Aorta (tissue), 5 donors: ENCODE data around the gene BDKRB2. TPM values are rescaled to one million over a fixed set of nuclear protein-coding genes. Genes with fewer than 3 reads are reported as not detected.

Experiments
- ATAC-seq: fragments of 200-7000 bp; cut with Tn5 transposase; one replicate; pipeline ENCODE4 v1.9.1; 2022; ENCODE audit warnings: moderate library complexity; ENCODE audit not compliant: low FRiP score
- DNase-seq, 2 donors: peaks; one replicate each; pipeline ENCODE4 v3.0.0-alpha.2; 2020
- H3K27ac ChIP-seq, 2 donors: one replicate each; pipeline ENCODE4 v1.5.1; 2013; ENCODE audit warnings: low read length in 2 of 2, mild to moderate bottlenecking in 2 of 2, moderate library complexity in 2 of 2, control low read depth in 1 of 2, inconsistent platforms in 1 of 2, low read depth in 1 of 2
- H3K27me3 ChIP-seq, 2 donors: one replicate each; pipeline ENCODE4 v1.6.1; 2013; ENCODE audit warnings: control low read depth in 1 of 2, low read length in 1 of 2, mild to moderate bottlenecking in 1 of 2, moderate library complexity in 1 of 2; ENCODE audit not compliant: insufficient read depth in 2 of 2, control insufficient read depth in 1 of 2
- H3K36me3 ChIP-seq, 2 donors: one replicate each; pipeline ENCODE4 v1.6.1; 2013; ENCODE audit warnings: control low read depth in 1 of 2, low read length in 1 of 2, mild to moderate bottlenecking in 1 of 2; ENCODE audit not compliant: insufficient read depth in 2 of 2, control insufficient read depth in 1 of 2
- H3K4me1 ChIP-seq, 2 donors: one replicate each; pipeline ENCODE4 v1.6.1; 2013; ENCODE audit warnings: low read length in 2 of 2, control low read depth in 1 of 2, mild to moderate bottlenecking in 1 of 2, moderate library complexity in 1 of 2; ENCODE audit not compliant: insufficient read depth in 2 of 2, control insufficient read depth in 1 of 2
- H3K4me3 ChIP-seq, 2 donors: one replicate each; pipeline ENCODE4 v1.5.1; 2013; ENCODE audit warnings: low read length in 2 of 2, control low read depth in 1 of 2, mild to moderate bottlenecking in 1 of 2
- H3K9me3 ChIP-seq: one replicate; pipeline ENCODE4 v1.6.1; 2013; ENCODE audit warnings: mild to moderate bottlenecking, low read length; ENCODE audit not compliant: control insufficient read depth
- WGBS, 2 donors: extraction: QIAGEN DNeasy Blood & Tissue Kit; methylation state at CpG; one replicate each; pipeline ENCODE4 v1.1.7; 2013; 5-methylcytosine and 5-hydroxymethylcytosine counted together
- intact Hi-C, 2 donors: fragments of 100-400 bp; cut with DNase I; formaldehyde crosslinking; loops; one replicate each; pipeline versions ENCODE4 v1.14.2 to v1.15.0; 2022
- polyA plus RNA-seq, 2 donors: library from polyadenylated mRNA; stranded (reverse); fragments of 200-250 nt; gene quantifications; one replicate each; pipeline ENCODE4 v1.2.3, GENCODE V29; 2013
- total RNA-seq, 2 donors: library from RNA; stranded (reverse); fragmentation: NEBNext Ultra II Directional; extraction: Animal tissue kit (Norgen Biotek cat#: 25700); gene quantifications; one replicate each; pipeline ENCODE4 v1.2.1, GENCODE V29; 2021
- donor health status: healthy with polysubstance abuse.
- donor health status: Bipolar disorder and iron deficiency.
- donor health status: DM: no; HTN: no; CAD: no.
- donor health status: DM: no; HTN: no; CAD: no.
- donor health status: DM: yes; HTN: yes; CAD: no.

BDKRB2 gene
- total and polyA plus RNA-seq, 4 donors: 5.2 to 12.2 TPM; not detected in 2

GRCh38 chr14:96256407-96256806 lies 51.8 kb downstream of the BDKRB2 start:
- DNase-seq: no peak
- H3K27ac ChIP-seq: no peak overlapping the region
- intact Hi-C loops: no loop called here
- H3K36me3 ChIP-seq: no peaks in the 10 kb centered on the region
- H3K9me3 ChIP-seq: no peaks in the 10 kb centered on the region
- ATAC-seq: no peak
- H3K4me3 ChIP-seq: no peak overlapping the region
- H3K4me1 ChIP-seq: no peaks in the 10 kb centered on the region
- no peaks in the 10 kb centered on the region for H3K27me3 ChIP-seq
- 69 to 72% methylated on average over 4 of the region's 4 CpGs for WGBS, 2 donors

- ATAC-seq (no peak), DNase-seq (no peak)
- 71 to 77% methylated on average over 8 of the region's 8 CpGs for WGBS, 2 donors
- no peaks in the 10 kb centered on the region for H3K36me3 ChIP-seq
- intact Hi-C loops: no loop called here
- H3K9me3 ChIP-seq: no peaks in the 10 kb centered on the region
- H3K4me3 ChIP-seq: no peak overlapping the region
- H3K4me1 ChIP-seq: no peaks in the 10 kb centered on the region
- no peak overlapping the region for H3K27ac ChIP-seq
- no peaks in the 10 kb centered on the region for H3K27me3 ChIP-seq
Observed at GRCh38 chr14:96257056-96257455, 52.4 kb downstream of the BDKRB2 start.

GRCh38 chr14:96257900-96258299 lies 53.3 kb downstream of the BDKRB2 start:
- Histone ChIP-seq H3K36me3 (no peaks in the 10 kb centered on the region), H3K27me3 (no peaks in the 10 kb centered on the region), H3K4me3 (no peak overlapping the region), H3K27ac (no peak overlapping the region), H3K9me3 (no peaks in the 10 kb centered on the region), H3K4me1 (no peaks in the 10 kb centered on the region)
- intact Hi-C loops: no loop called here
- ATAC-seq: no peak
- DNase-seq: no peak

GRCh38 chr14:96260341-96260821 lies 55.7 kb downstream of the BDKRB2 start:
- DNase-seq (no peak), ATAC-seq (no peak)
- H3K27ac ChIP-seq: no peak overlapping the region

GRCh38 chr14:96261053-96261452 lies 56.4 kb downstream of the BDKRB2 start:
- no peak overlapping the region for H3K4me3 ChIP-seq
- no peaks in the 10 kb centered on the region for H3K4me1 ChIP-seq
- ATAC-seq (no peak), DNase-seq (no peak)
- no peaks in the 10 kb centered on the region for H3K36me3 ChIP-seq
- H3K27me3 ChIP-seq: no peaks in the 10 kb centered on the region
- no peaks in the 10 kb centered on the region for H3K9me3 ChIP-seq
- intact Hi-C loops: no loop called here
- WGBS, 2 donors: 78 to 80% methylated on average over 5 of the region's 5 CpGs
- H3K27ac ChIP-seq: no peak overlapping the region

More at GRCh38 chr14:96260341-96260821, 55.7 kb downstream of the BDKRB2 start:
- H3K4me1 ChIP-seq: no peaks in the 10 kb centered on the region
- no peaks in the 10 kb centered on the region for H3K9me3 ChIP-seq
- intact Hi-C loops: no loop called here
- H3K4me3 ChIP-seq: no peak overlapping the region
- WGBS, 2 donors: 57 to 67% methylated on average over 2 of the region's 2 CpGs
- no peaks in the 10 kb centered on the region for H3K36me3 ChIP-seq
- no peaks in the 10 kb centered on the region for H3K27me3 ChIP-seq

GRCh38 chr14:96261772-96262655 lies 57.4 kb downstream of the BDKRB2 start:
- Histone ChIP-seq H3K9me3 (no peaks in the 10 kb centered on the region), H3K4me3 (no peak overlapping the region), H3K27me3 (no peaks in the 10 kb centered on the region), H3K36me3 (no peaks in the 10 kb centered on the region), H3K27ac (no peak overlapping the region), H3K4me1 (no peaks in the 10 kb centered on the region)
- intact Hi-C loops: no loop called here
- 79 to 83% methylated on average over 16 of the region's 16 CpGs for WGBS, 2 donors
- DNase-seq: no peak
- ATAC-seq: peak; percentile 33

- H3K4me3 ChIP-seq: no peak overlapping the region
- H3K27me3 ChIP-seq: no peaks in the 10 kb centered on the region
- no peaks in the 10 kb centered on the region for H3K4me1 ChIP-seq
- 82 to 87% methylated on average over 20 of the region's 20 CpGs for WGBS, 2 donors
- no peaks in the 10 kb centered on the region for H3K36me3 ChIP-seq
- DNase-seq (no peak), ATAC-seq (no peak)
- intact Hi-C loops: no loop called here
- no peak overlapping the region for H3K27ac ChIP-seq
- H3K9me3 ChIP-seq: no peaks in the 10 kb centered on the region
Observed at GRCh38 chr14:96263347-96264199, 58.9 kb downstream of the BDKRB2 start.

GRCh38 chr14:96264200-96264553 lies 59.5 kb downstream of the BDKRB2 start:
- WGBS, 2 donors: 91 to 95% methylated on average over 14 of the region's 14 CpGs
- no peak overlapping the region for H3K27ac ChIP-seq
- intact Hi-C loops: no loop called here

More at GRCh38 chr14:96264200-96264553, 59.5 kb downstream of the BDKRB2 start:
- H3K4me1 ChIP-seq: no peaks in the 10 kb centered on the region
- H3K4me3 ChIP-seq: no peak overlapping the region
- H3K27me3 ChIP-seq: no peaks in the 10 kb centered on the region
- no peaks in the 10 kb centered on the region for H3K36me3 ChIP-seq
- no peaks in the 10 kb centered on the region for H3K9me3 ChIP-seq
- no peak for DNase-seq
- no peak for ATAC-seq
